Measurements from ENCODE around the gene ZNF24. TPM values are rescaled to one million over a fixed set of nuclear protein-coding genes. Genes with fewer than 3 reads are reported as not detected.

ZNF24 gene
- total RNA-seq, 1 donor from 2014 or later, result 64.1 TPM

- no peak for DNase-seq (ENCODE audit: extremely low spot score, unreplicated experiment)
- H3K4me1 Mint-ChIP-seq (ENCODE audit: unreplicated experiment), result no peaks in the 10 kb centered on the region
- H3K4me3 Mint-ChIP-seq, result no peak overlapping the region
- TF ChIP-seq CTCF (conservative IDR thresholded peaks at IDR 0.05), result no peak
- peak overlapping the region; percentile 30 for H3K27ac Mint-ChIP-seq
- H3K9me3 Mint-ChIP-seq, result no peaks in the 10 kb centered on the region
- H3K27me3 Mint-ChIP-seq, result no peaks in the 10 kb centered on the region
- H3K36me3 Mint-ChIP-seq, result no peaks in the 10 kb centered on the region
These were observed 21.4 kb downstream of the ZNF24 start for GRCh38 chr18:35322486-35323458.

GRCh38 chr18:35311496-35311895, 32.7 kb downstream of the ZNF24 start:
- no peak for TF ChIP-seq CTCF (conservative IDR thresholded peaks at IDR 0.05)
- Mint-ChIP-seq H3K27me3 (no peaks in the 10 kb centered on the region), H3K4me1 (ENCODE audit: unreplicated experiment) (no peaks in the 10 kb centered on the region), H3K9me3 (peaks cover 34% of the 10 kb centered on the region), H3K4me3 (no peak overlapping the region), H3K27ac (no peak overlapping the region), H3K36me3 (peaks cover 20% of the 10 kb centered on the region)
- DNase-seq (ENCODE audit: extremely low spot score, unreplicated experiment), result no peak

GRCh38 chr18:35306588-35307250, 37.5 kb downstream of the ZNF24 start:
- no peak overlapping the region for H3K4me3 Mint-ChIP-seq
- DNase-seq (ENCODE audit: extremely low spot score, unreplicated experiment), result no peak
- no peaks in the 10 kb centered on the region for H3K4me1 Mint-ChIP-seq (ENCODE audit: unreplicated experiment)
- TF ChIP-seq CTCF (conservative IDR thresholded peaks at IDR 0.05), result no peak
- peaks cover 47% of the 10 kb centered on the region for H3K36me3 Mint-ChIP-seq
- peaks cover 39% of the 10 kb centered on the region for H3K9me3 Mint-ChIP-seq
- H3K27me3 Mint-ChIP-seq, result no peaks in the 10 kb centered on the region
- H3K27ac Mint-ChIP-seq, result no peak overlapping the region

DNA sequence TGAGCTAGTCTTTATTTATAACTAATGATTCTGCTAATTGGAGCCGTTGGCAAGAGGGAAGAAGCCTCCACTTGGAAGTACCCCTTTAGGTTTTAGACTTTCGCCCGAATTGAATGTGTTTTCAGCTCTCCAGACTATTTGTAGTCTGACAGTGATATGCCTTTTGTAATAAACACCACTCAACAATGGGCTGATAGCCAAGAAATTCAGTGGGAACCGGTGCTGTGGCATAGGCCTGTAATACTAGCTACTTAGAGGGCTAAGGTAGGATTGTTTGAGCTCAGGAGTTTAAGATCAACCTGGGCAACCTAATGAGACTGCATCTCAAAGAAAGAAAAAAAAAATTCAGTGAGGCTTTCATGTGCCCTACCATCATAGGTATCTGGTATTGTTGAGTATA, 40.6 kb downstream of the ZNF24 start:
- H3K4me1 Mint-ChIP-seq (ENCODE audit: unreplicated experiment), result no peaks in the 10 kb centered on the region
- peaks cover 75% of the 10 kb centered on the region for H3K36me3 Mint-ChIP-seq
- peaks cover 28% of the 10 kb centered on the region for H3K9me3 Mint-ChIP-seq
- no peak overlapping the region for H3K27ac Mint-ChIP-seq
- DNase-seq (ENCODE audit: extremely low spot score, unreplicated experiment), result no peak
- H3K27me3 Mint-ChIP-seq, result no peaks in the 10 kb centered on the region
- no peak for TF ChIP-seq CTCF (conservative IDR thresholded peaks at IDR 0.05)
- no peak overlapping the region for H3K4me3 Mint-ChIP-seq

DNA sequence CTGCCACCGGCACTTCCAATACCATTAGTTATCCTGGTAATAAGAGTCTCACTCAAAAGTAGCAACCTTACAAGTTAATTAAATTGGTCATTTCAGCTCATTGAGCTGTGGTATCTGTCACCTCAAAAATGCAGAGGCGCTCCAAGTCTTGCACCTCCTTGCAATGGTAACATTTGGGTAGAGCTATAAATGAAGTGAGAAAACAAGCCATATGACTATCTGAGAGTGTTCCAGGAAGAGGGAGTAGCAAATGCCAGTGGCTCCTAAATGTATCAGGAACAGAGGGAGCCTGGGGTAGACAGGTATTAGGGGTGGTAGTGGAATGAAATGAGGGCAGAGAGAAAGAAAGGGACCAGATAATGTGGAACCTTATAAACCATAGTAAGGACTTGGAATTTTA, 48.2 kb downstream of the ZNF24 start:
- DNase-seq (ENCODE audit: extremely low spot score, unreplicated experiment), result no peak
- Mint-ChIP-seq H3K27me3 (no peaks in the 10 kb centered on the region), H3K9me3 (no peaks in the 10 kb centered on the region), H3K4me1 (ENCODE audit: unreplicated experiment) (peaks cover 9% of the 10 kb centered on the region), H3K27ac (no peak overlapping the region), H3K36me3 (peaks cover 63% of the 10 kb centered on the region), H3K4me3 (no peak overlapping the region)
- no peak for TF ChIP-seq CTCF (conservative IDR thresholded peaks at IDR 0.05)

Measured in type B pancreatic cell (in vitro differentiated cells).